ENCODE data around the gene THRA. TPM values are rescaled to one million over a fixed set of nuclear protein-coding genes. Genes with fewer than 3 reads are reported as not detected.
A peak's percentile ranks its signal among the peaks of the same experiment; 100 is the strongest.

THRA gene
- polyA plus RNA-seq, 1 of the 3 experiments (the other 2 are of a cell fraction), result 23.1 TPM

DNA sequence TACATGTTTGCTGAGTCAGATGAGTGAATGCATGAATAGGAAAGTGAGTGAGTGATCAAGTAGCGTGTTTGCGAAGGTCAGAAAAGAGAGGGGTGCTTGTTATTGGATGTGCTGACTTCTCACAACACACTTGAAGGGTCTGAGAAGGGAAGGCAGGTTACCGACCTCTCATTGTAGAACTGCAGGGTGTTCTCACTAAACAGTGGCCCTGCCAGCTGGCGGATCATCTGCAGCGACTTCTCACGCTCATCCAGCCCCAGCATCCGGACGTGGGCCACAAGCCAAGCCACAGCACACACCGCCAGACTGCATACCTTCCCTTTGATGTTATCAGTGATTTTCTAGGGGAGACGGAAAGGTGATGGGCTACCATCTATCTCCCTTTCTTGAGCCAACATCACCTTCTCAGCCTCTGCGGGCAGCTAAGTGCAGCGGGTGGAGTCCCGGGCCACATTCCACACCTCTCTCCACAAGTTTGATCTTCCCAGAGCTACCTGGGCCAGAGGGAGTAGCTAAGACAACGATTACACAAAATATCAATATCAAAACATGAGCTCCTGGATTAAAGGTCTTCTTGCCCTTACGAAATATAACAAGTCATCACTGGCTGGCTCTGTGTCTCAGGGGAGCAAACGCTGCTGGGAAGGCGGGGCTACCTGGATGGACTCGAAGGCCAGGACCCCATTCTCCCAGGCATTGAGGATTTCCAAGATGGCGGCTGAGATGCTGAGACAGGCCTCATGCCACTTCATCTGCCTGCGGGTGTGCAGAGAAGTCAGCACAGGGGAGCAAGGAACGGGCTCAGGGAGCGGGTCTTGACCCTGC, 36.6 kb upstream of the THRA start:
- no peak overlapping the region for H2AFZ ChIP-seq (ENCODE audit: low read depth)
- DNase-seq, result no peak
- CTCF ChIA-PET, result interaction anchor here (0.6 to 7.9 kb wide), 36 partner anchors 11 to 1206 kb away, joined by 3 to 143 read pairs (median 4); partner anchors contain the start of genes CSF3 and MED24
- POLR2A ChIA-PET, result no interaction called here
- no peaks in the 10 kb centered on the region for H3K9me3 ChIP-seq
- WGBS (ENCODE audit: low lambda C conversion rate), result 89% methylated on average over 21 of the region's 22 CpGs
- H3K4me3 ChIP-seq (ENCODE audit: low read depth in 2 of 2, low read length in 1 of 2), result no peak overlapping the region
- no peaks in the 10 kb centered on the region for H4K20me1 ChIP-seq (ENCODE audit: insufficient read depth)
- TF ChIP-seq FOSL2 (IDR thresholded peaks at IDR 0.05; ENCODE audit: borderline replicate concordance, low read depth) (no peak), CHD2 (IDR thresholded peaks at IDR 0.05; ENCODE audit: low read length, partially characterized antibody) (no peak), EP300 (IDR thresholded peaks at IDR 0.05; ENCODE audit: borderline replicate concordance in 1 of 2, low read depth in 1 of 2, low read length in 1 of 2) (no peak), MAX (IDR thresholded peaks at IDR 0.05; ENCODE audit: low read depth) (no peak), PBX3 (IDR thresholded peaks at IDR 0.05) (no peak)
- H3K36me3 ChIP-seq (replicated peaks in 1 of 2; ENCODE audit: control insufficient read depth in 1 of 2, insufficient read depth in 2 of 2, low read length in 1 of 2), result peaks cover 19 to 39% of the 10 kb centered on the region in 2 experiments
- peaks cover 4% of the 10 kb centered on the region for H3F3A ChIP-seq (replicated peaks; ENCODE audit: insufficient read depth)
- H3K79me2 ChIP-seq (ENCODE audit: insufficient read depth), result no peaks in the 10 kb centered on the region
- no peaks in the 10 kb centered on the region for H3K27me3 ChIP-seq (ENCODE audit: insufficient read depth)
- H3K4me1 ChIP-seq (ENCODE audit: control insufficient read depth in 1 of 2, insufficient read depth in 2 of 2, low read depth in 1 of 2, low read length in 1 of 2), result peaks cover 0 to 6% of the 10 kb centered on the region in 2 experiments; a peak in 2 of 4 replicates
- no peak overlapping the region for H3K9ac ChIP-seq
- no peak overlapping the region for H3K27ac ChIP-seq (ENCODE audit: low read depth in 2 of 2, low read length in 1 of 2)
- H3K9me2 ChIP-seq, result no peaks in the 10 kb centered on the region
- H3K4me2 ChIP-seq, result no peak overlapping the region

- Histone ChIP-seq H3K4me3 (ENCODE audit: low read depth in 2 of 2, low read length in 1 of 2) (no peak overlapping the region), H3K79me2 (ENCODE audit: insufficient read depth) (no peaks in the 10 kb centered on the region), H3K9me2 (no peaks in the 10 kb centered on the region), H3K27me3 (ENCODE audit: insufficient read depth) (no peaks in the 10 kb centered on the region), H3K9ac (no peak overlapping the region), H3F3A (replicated peaks; ENCODE audit: insufficient read depth) (peaks cover 4% of the 10 kb centered on the region), H3K27ac (ENCODE audit: low read depth in 2 of 2, low read length in 1 of 2) (no peak overlapping the region), H3K4me2 (no peak overlapping the region), H2AFZ (ENCODE audit: low read depth) (no peak overlapping the region), H3K36me3 (replicated peaks in 1 of 2; ENCODE audit: control insufficient read depth in 1 of 2, insufficient read depth in 2 of 2, low read length in 1 of 2) (peaks cover 19 to 43% of the 10 kb centered on the region in 2 experiments), H4K20me1 (ENCODE audit: insufficient read depth) (no peaks in the 10 kb centered on the region), H3K9me3 (no peaks in the 10 kb centered on the region), H3K4me1 (ENCODE audit: control insufficient read depth in 1 of 2, insufficient read depth in 2 of 2, low read depth in 1 of 2, low read length in 1 of 2) (no peaks in the 10 kb centered on the region; a peak in 1 of 4 replicates)
- TF ChIP-seq SMC3 (IDR thresholded peaks at IDR 0.05; ENCODE audit: low read depth, low read length) (peak; percentile 65), RCOR1 (IDR thresholded peaks at IDR 0.05; ENCODE audit: low read length) (no peak), CTCF (IDR thresholded peaks at IDR 0.05) (peak; percentile 89), GABPA (IDR thresholded peaks at IDR 0.05; ENCODE audit: low read depth) (no peak), RAD21 (IDR thresholded peaks at IDR 0.05; ENCODE audit: low read length) (peak; percentile 62), ELF1 (IDR thresholded peaks at IDR 0.05) (no peak)
- TF ChIP-seq, protein P1, sequence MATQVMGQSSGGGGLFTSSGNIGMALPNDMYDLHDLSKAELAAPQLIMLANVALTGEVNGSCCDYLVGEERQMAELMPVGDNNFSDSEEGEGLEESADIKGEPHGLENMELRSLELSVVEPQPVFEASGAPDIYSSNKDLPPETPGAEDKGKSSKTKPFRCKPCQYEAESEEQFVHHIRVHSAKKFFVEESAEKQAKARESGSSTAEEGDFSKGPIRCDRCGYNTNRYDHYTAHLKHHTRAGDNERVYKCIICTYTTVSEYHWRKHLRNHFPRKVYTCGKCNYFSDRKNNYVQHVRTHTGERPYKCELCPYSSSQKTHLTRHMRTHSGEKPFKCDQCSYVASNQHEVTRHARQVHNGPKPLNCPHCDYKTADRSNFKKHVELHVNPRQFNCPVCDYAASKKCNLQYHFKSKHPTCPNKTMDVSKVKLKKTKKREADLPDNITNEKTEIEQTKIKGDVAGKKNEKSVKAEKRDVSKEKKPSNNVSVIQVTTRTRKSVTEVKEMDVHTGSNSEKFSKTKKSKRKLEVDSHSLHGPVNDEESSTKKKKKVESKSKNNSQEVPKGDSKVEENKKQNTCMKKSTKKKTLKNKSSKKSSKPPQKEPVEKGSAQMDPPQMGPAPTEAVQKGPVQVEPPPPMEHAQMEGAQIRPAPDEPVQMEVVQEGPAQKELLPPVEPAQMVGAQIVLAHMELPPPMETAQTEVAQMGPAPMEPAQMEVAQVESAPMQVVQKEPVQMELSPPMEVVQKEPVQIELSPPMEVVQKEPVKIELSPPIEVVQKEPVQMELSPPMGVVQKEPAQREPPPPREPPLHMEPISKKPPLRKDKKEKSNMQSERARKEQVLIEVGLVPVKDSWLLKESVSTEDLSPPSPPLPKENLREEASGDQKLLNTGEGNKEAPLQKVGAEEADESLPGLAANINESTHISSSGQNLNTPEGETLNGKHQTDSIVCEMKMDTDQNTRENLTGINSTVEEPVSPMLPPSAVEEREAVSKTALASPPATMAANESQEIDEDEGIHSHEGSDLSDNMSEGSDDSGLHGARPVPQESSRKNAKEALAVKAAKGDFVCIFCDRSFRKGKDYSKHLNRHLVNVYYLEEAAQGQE (IDR thresholded peaks at IDR 0.05; ENCODE audit: low read depth, low read length), result no peak
- CTCF ChIA-PET, result interaction anchor here (0.6 to 7.9 kb wide), 53 partner anchors 11 to 806 kb away, joined by 3 to 143 read pairs (median 4); partner anchors contain the start of genes CSF3, MED24 and NR1D1
- 37% methylated on average over 26 of the region's 33 CpGs for WGBS (ENCODE audit: low lambda C conversion rate)
- POLR2A ChIA-PET, result interaction anchor here (0.8 to 1.6 kb wide), 2 partner anchors 46 to 59 kb away, joined by 3 read pairs; partner anchors contain the start of gene PSMD3
- DNase-seq, result peak; percentile 93
Measured at GRCh38 chr17:40026816-40027613, 35.8 kb upstream of the THRA start.

Data from SK-N-SH (cell line).